Stomach smooth muscle (tissue), 2 donors: ENCODE results near the gene UNC5B.
"Not testable (repeated sequence)": the region's sequence is repeated elsewhere in the genome, so short reads cannot be mapped to it uniquely, and the experiment has no call there.

ENCODE experiments used
- H3K27ac ChIP-seq: one replicate; pipeline ENCODE4 v1.7.0; 2013; ENCODE audit warnings: mild to moderate bottlenecking, low read length, inconsistent platforms
- H3K27me3 ChIP-seq, 2 donors: one replicate each; pipeline ENCODE4 v1.7.0; 2013; ENCODE audit warnings: low read length in 2 of 2; ENCODE audit not compliant: insufficient read depth in 2 of 2, control insufficient read depth in 1 of 2
- H3K36me3 ChIP-seq, 2 donors: one replicate each; pipeline ENCODE4 v1.7.0; 2013; ENCODE audit warnings: low read length in 2 of 2; ENCODE audit not compliant: control insufficient read depth in 2 of 2, insufficient read depth in 2 of 2
- H3K4me1 ChIP-seq: one replicate; pipeline ENCODE4 v1.7.0; 2013; ENCODE audit warnings: low read length; ENCODE audit not compliant: control insufficient read depth, insufficient read depth
- H3K4me3 ChIP-seq, 2 donors: one replicate each; pipeline ENCODE4 v1.7.0; 2013; ENCODE audit warnings: low read length in 2 of 2
- H3K9ac ChIP-seq, 2 donors: one replicate each; pipeline ENCODE4 v1.7.0; 2013; ENCODE audit warnings: low read length in 2 of 2, mild to moderate bottlenecking in 1 of 2
- H3K9me3 ChIP-seq, 2 donors: one replicate each; pipeline ENCODE4 v1.7.0; 2013; ENCODE audit warnings: low read length in 2 of 2; ENCODE audit not compliant: control insufficient read depth in 2 of 2
- donor health status: healthy.
- donor health status: Pancreatic carcinoma.

The UNC5B gene

DNA sequence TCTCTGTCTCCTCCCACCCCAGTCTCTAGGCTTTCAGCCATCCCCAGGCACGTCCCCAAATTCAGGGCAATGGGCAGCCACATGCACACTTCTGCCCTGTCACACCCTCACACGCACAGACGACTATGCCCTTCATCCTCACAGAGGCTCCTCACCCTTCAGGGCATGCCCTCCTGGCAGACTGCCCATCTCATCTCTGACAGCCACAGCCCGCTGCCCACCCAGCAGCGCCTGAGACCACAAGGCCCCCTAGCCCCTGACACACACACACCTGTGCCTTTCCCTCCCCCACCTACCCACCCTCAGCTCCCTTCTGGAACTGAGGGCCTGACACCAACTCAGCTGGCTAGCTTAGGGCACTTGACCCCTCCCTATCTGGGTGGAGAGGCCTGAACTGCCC is 83.7 kb downstream of the UNC5B start:
- Histone ChIP-seq H3K27ac (no peak overlapping the region), H3K36me3 (peaks cover 4 to 6% of the 10 kb centered on the region in 2 donors), H3K9ac (no peak overlapping the region), H3K4me1 (no peaks in the 10 kb centered on the region), H3K9me3 (no peaks in the 10 kb centered on the region), H3K27me3 (no peaks in the 10 kb centered on the region), H3K4me3 (no peak overlapping the region)

DNA sequence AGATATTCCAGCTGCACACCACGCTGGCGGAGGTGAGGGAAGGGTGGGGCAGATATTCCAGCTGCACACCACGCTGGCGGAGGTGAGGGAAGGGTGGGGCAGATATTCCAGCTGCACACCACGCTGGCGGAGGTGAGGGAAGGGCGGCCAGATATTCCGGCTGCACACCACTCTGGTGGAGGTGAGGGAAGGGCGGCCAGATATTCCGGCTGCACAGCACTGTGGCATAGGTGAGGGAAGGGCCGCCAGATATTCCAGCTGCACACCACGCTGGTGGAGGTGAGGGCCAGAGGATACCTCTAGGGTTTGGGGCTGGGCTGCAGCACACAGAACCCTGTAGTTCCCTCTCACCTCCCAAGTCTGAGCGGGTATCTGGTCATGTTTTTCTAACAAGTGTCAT is 84.4 kb downstream of the UNC5B start:
- not testable (repeated sequence) for H3K9ac ChIP-seq, H3K4me3 ChIP-seq, H3K4me1 ChIP-seq, H3K9me3 ChIP-seq, H3K36me3 ChIP-seq, H3K27ac ChIP-seq, H3K27me3 ChIP-seq

DNA sequence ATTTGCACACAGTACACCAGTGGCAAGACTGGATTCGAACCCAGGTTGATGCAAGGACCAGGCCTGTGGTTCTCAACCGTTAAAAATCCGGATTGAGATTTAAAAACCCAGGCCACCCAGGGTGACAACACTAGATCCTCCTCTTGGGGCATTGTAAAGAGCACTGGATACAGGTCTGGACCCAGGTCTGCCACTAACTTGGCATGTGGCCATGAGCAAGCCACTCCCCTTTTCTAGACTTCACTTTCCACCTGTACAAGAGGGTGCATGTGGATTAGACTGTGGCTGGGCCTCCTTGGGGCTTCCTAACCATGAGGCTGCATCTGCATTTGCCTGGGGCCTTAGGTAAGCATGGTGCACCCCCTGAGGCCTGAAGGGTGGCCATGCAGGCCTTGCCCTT is 85.0 kb downstream of the UNC5B start:
- Histone ChIP-seq H3K4me1 (no peaks in the 10 kb centered on the region), H3K27ac (no peak overlapping the region)

DNA sequence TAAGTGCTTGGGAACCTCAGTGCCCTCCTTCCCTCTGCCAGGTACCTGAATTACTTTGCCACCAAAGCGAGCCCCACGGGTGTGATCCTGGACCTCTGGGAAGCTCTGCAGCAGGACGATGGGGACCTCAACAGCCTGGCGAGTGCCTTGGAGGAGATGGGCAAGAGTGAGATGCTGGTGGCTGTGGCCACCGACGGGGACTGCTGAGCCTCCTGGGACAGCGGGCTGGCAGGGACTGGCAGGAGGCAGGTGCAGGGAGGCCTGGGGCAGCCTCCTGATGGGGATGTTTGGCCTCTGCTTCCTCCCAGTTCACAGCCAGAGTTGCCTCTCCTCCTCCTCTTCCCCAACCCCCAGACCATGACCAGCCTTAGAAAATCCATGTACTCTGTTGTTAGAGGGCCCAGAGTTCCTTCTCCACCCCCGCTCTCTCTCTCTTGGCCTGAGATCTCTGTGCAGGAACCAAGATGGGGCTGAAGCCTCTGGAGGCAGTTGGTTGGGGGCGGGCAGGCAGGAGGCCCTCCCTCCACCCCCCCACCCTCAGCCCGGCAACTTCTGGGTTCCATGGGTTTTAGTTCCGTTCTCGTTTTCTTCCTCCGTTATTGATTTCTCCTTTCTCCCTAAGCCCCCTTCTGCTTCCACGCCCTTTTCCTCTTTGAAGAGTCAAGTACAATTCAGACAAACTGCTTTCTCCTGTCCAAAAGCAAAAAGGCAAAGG is 86.9 kb downstream of the UNC5B start:
- H3K4me1 ChIP-seq, result no peaks in the 10 kb centered on the region
- H3K9ac ChIP-seq, result no peak overlapping the region
- H3K27ac ChIP-seq, result no peak overlapping the region
- no peaks in the 10 kb centered on the region for H3K9me3 ChIP-seq
- H3K4me3 ChIP-seq, result no peak overlapping the region
- H3K36me3 ChIP-seq, result peaks cover 4 to 6% of the 10 kb centered on the region in 2 donors
- no peaks in the 10 kb centered on the region for H3K27me3 ChIP-seq

More for the DNA sequence above, 85.0 kb downstream of the UNC5B start:
- H3K27me3 ChIP-seq, result no peaks in the 10 kb centered on the region
- H3K9ac ChIP-seq, result no peak overlapping the region
- H3K9me3 ChIP-seq, result no peaks in the 10 kb centered on the region
- H3K36me3 ChIP-seq, result peaks cover 4 to 6% of the 10 kb centered on the region in 2 donors
- no peak overlapping the region for H3K4me3 ChIP-seq

DNA sequence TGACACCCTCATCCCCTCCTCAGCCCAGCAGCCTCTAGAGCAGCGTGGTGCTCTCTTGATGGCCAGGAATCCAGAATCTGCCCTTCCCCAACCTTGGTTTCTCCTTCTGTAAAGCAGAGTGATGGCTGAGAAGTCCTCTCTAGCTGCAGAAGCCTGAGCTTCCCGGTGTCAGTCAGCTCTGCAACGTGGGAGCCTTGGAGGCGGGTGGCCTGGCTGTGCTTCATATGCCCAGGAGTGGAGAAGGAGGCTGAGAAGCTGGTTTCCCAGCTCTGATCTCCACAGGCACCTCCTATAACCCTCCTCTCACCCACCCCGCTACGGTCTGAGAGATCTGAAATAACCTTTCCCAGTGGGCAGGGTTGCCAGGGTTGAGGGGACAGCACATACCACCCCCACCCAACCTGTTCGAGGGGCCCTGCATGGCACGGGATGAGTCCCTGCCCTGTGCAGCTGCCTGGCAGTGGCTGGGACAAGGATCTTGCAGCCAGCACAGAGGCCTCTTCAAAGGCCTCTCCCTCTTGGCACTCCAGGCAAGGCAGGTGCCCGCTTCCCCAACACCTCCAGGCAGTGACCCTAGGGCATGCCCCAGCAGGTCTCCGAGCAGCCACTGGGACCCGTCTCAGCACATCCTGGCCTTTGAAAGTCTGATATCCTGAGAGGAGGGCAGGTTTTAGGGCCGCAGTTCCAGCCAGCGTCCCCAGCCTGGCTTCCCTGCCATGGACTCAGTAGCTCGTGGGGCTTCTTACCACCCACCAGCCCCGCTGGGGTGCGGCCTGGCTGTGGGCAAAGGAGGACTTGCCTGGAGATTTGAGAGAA is 88.4 kb downstream of the UNC5B start:
- Histone ChIP-seq H3K27ac (no peak overlapping the region), H3K27me3 (no peaks in the 10 kb centered on the region), H3K4me3 (no peak overlapping the region), H3K36me3 (peaks cover 2 to 4% of the 10 kb centered on the region in 2 donors), H3K9me3 (no peaks in the 10 kb centered on the region), H3K9ac (no peak overlapping the region), H3K4me1 (no peaks in the 10 kb centered on the region)

DNA sequence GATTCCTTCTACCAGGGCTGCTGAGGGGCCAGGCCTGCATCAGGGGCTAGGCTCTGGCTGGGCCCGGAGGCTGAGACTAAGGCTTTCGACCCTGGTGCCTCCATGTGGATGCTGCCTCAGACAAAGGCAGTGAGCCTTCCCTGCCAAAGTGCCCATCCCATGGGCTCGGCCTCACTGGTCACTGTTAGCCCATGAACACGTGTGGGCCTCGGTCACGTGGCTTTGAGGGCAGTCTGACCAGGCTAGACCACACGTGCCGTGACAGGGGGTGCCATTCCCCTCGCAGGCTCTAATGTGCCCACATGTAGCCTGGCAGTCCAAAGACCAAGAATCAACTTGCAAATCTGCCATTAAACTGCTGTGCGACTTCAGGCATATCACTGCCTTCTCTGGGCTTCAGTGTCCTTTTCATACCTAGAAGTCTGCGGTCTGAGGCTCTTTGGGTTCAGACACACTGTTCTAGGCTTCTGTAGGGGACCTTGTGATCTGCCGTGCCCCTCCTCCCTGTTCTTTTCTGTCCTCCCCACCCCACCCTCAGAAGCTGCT is 89.1 kb downstream of the UNC5B start:
- H3K9ac ChIP-seq, result no peak overlapping the region
- peaks cover 1 to 4% of the 10 kb centered on the region in 2 donors for H3K36me3 ChIP-seq
- H3K4me1 ChIP-seq, result no peaks in the 10 kb centered on the region
- H3K4me3 ChIP-seq, result no peak overlapping the region
- no peak overlapping the region for H3K27ac ChIP-seq
- H3K27me3 ChIP-seq, result no peaks in the 10 kb centered on the region
- H3K9me3 ChIP-seq, result no peaks in the 10 kb centered on the region

DNA sequence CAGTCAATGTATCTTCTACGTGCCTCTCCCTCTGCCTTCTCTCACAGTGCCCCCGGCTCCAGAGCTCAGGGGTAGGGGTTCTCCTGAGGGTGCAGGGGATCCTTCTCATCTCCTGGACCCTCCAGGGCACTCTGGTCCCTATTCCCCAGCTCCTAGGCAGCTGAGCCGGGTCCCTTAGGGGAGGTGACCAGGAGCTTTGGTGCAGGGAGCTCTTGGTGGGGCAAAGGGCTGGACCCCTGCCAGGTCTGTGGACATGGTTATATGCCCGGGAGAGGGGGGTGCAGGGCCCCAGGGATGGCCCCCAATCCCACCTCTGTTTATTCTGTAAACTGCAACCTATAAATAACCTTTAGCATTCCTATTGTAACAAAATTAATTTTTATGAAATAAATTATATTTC is 90.1 kb downstream of the UNC5B start:
- H3K27me3 ChIP-seq, result peaks cover 0 to 2% of the 10 kb centered on the region in 2 donors
- H3K9ac ChIP-seq, result no peak overlapping the region

DNA sequence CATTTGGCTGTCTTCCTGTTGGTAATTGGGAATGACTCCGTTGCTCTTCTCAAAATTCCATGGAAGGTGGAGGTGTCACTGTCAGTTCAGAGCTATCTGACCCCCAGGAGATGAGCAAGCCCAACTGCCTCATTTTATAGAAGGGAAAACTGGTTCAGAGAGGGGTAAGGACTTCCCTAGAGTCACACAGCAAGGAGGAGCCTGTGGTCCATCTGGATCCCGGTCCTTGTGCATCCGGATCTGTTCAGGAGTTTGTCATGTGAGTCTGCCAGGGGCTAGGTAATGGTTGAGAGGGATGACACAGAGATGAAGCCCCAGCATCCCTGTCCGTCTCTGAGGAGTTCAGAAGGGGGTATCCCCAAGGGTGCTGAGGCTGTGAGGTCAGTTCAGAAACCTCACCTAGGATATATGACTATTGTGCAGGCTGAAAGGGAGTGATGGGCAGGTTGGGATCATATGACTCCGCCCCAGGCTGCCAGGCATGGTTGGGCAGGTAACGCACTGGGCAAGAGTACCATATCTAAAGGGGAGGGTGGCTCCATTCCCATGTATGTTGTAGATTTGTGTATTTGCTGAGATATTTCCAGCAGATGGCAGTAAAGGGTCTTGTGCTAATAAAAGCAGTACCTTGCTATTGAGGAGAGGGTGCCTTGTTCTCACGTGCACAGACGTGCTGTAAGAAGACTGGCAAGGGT is 90.7 kb downstream of the UNC5B start:
- H3K9ac ChIP-seq, result no peak overlapping the region
- H3K36me3 ChIP-seq, result peaks cover 0 to under 1% of the 10 kb centered on the region in 2 donors
- H3K27me3 ChIP-seq, result peaks cover 0 to 2% of the 10 kb centered on the region in 2 donors
- no peak overlapping the region for H3K27ac ChIP-seq
- no peaks in the 10 kb centered on the region for H3K9me3 ChIP-seq
- no peak overlapping the region for H3K4me3 ChIP-seq
- H3K4me1 ChIP-seq, result no peaks in the 10 kb centered on the region

More for the DNA sequence above, 90.1 kb downstream of the UNC5B start:
- no peak overlapping the region for H3K27ac ChIP-seq
- H3K4me3 ChIP-seq, result no peak overlapping the region
- no peaks in the 10 kb centered on the region for H3K9me3 ChIP-seq
- no peaks in the 10 kb centered on the region for H3K4me1 ChIP-seq
- peaks cover 0 to 4% of the 10 kb centered on the region in 2 donors for H3K36me3 ChIP-seq

DNA sequence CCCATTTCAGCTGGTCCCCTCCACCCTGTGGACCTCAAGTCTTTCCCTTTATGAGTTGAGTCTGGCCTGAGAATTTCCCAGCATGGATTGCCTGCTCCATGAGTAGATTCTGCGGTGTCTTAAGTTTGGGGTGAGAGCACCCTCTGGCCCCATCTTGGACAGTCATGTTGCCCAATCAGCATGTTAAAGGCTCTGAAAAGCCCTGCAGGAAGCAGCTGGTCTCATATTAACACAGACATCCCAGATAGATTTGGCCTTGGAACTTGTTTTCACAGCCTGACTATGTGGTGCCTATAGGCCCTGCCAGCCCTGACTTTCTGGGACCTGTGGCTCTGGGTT is 91.2 kb downstream of the UNC5B start:
- H3K9ac ChIP-seq, result no peak overlapping the region
- H3K4me3 ChIP-seq, result no peak overlapping the region
- no peak overlapping the region for H3K27ac ChIP-seq
- H3K36me3 ChIP-seq, result no peaks in the 10 kb centered on the region
- peaks cover 0 to 2% of the 10 kb centered on the region in 2 donors for H3K27me3 ChIP-seq
- H3K4me1 ChIP-seq, result no peaks in the 10 kb centered on the region
- no peaks in the 10 kb centered on the region for H3K9me3 ChIP-seq

DNA sequence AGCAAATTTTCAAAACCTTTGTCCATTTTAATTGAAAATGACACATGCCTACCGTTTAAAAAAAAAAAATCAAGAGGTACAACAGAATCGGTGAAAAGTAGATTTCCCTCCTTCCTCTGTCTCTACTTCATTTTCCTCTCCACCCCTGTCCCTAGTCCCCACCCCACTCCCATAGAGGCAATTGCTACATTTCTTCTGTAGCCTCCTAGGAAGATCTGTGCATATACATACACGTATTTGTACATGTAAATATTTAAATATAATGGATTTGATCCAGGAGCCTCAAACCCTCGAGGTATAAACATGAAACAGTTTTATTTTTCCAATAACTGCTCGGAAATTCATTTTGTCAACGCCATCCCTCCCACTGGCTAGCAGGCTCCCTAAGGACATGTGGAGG is 92.5 kb downstream of the UNC5B start:
- H3K9me3 ChIP-seq, result no peaks in the 10 kb centered on the region
- H3K9ac ChIP-seq, result no peak overlapping the region
- H3K4me1 ChIP-seq, result no peaks in the 10 kb centered on the region
- H3K4me3 ChIP-seq, result no peak overlapping the region
- H3K27me3 ChIP-seq, result peaks cover 0 to 4% of the 10 kb centered on the region in 2 donors
- H3K36me3 ChIP-seq, result no peaks in the 10 kb centered on the region
- no peak overlapping the region for H3K27ac ChIP-seq
